ENCODE results near the gene NPM1. TPM values are rescaled to one million over a fixed set of nuclear protein-coding genes. Genes with fewer than 3 reads are reported as not detected.
A peak's percentile ranks its signal among the peaks of the same experiment; 100 is the strongest.
"Not testable (repeated sequence)": the region's sequence is repeated elsewhere in the genome, so short reads cannot be mapped to it uniquely, and the experiment has no call there.

Gene NPM1
- total and polyA plus RNA-seq, 4 experiments from 2014 or later: 595 to 892 (median 817) TPM

DNA sequence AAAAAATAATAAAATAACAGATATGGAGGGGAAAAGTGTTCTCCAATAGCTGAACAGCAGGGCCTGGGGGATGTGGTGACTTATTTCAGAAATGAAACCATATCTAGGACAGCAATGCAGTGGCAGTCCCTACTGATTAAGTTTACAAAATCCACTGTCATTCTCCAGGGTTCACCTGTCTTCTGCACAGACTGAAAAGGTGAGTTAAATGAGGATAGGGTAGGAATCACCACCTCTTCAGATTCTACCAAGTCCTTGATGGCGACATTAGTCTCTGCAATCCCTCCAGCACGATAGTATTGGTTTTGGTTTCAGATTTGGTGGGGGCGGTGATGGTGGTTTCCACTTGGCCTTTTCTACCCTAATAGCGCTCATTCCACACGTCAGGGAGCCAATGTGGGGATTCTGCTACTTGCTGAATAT lies 32.3 kb upstream of the NPM1 start:
- peak overlapping the region in 1 of 2 donors; percentile 42 for H3K4me3 ChIP-seq (ENCODE audit: low read length in 2 of 2)
- H3K27ac Mint-ChIP-seq: peak overlapping the region in 5 of 7 donors; percentile 37 to 76 (median 56)
- ChIA-PET CTCF (ENCODE audit: partially characterized antibody) (no interaction called here), POLR2A (ENCODE audit: partially characterized antibody) (no interaction called here)
- no peaks in the 10 kb centered on the region for H3K9me3 Mint-ChIP-seq
- no peaks in the 10 kb centered on the region for H3K9me3 ChIP-seq (ENCODE audit: control insufficient read depth in 1 of 2, low read length in 2 of 2)
- H3K27ac ChIP-seq (ENCODE audit: low read depth, low read length): no peak overlapping the region
- no peaks in the 10 kb centered on the region for H3K27me3 ChIP-seq (ENCODE audit: insufficient read depth, low read length)
- peaks cover 5% of the 10 kb centered on the region for H3K4me1 ChIP-seq (ENCODE audit: insufficient read depth, low read length)
- H3K27me3 Mint-ChIP-seq: peaks cover 2 to 4% of the 10 kb centered on the region in 2 donors
- H3K4me3 Mint-ChIP-seq: peak overlapping the region in 7 of 8 donors; percentile 75 to 88 (median 77)
- H3K36me3 Mint-ChIP-seq: peaks cover 0 to 2% of the 10 kb centered on the region in 2 donors
- H3K4me1 Mint-ChIP-seq: peaks cover 0 to 10% (median 4%) of the 10 kb centered on the region in 4 donors
- H3K36me3 ChIP-seq (ENCODE audit: insufficient read depth, low read length): no peaks in the 10 kb centered on the region
- intact Hi-C loops (cut with micrococcal nuclease): no loop called here
- peak; percentile 12 to 50 (median 17) for DNase-seq

DNA sequence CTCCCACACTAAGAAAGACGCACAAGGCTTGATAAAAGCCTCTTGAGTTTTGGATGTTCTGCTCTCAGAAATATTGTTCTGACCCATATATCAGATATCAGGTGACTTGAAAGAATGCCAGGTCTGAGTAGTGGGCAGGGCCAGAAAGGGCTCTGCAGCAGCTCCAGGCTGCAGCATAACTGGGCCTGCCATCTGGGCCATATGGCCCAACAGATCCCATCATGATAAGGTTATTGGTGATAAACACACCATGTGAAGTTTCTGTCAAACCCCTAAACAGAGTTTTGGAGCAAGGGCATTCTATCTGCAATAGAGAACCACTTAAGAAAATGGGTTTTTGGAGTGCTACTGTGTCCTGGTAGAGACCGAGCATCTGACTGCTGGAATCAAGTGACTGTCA lies 29.8 kb upstream of the NPM1 start:
- Mint-ChIP-seq H3K9me3 (no peaks in the 10 kb centered on the region), H3K27me3 (peaks cover under 1 to 1% of the 10 kb centered on the region in 2 donors), H3K4me3 (no peak overlapping the region), H3K27ac (no peak overlapping the region), H3K36me3 (peaks cover 0 to 2% of the 10 kb centered on the region in 2 donors), H3K4me1 (peaks cover 0 to 10% (median 4%) of the 10 kb centered on the region in 4 donors)
- DNase-seq: no peak
- Histone ChIP-seq H3K27ac (ENCODE audit: low read depth, low read length) (no peak overlapping the region), H3K9me3 (ENCODE audit: control insufficient read depth in 1 of 2, low read length in 2 of 2) (no peaks in the 10 kb centered on the region), H3K27me3 (ENCODE audit: insufficient read depth, low read length) (no peaks in the 10 kb centered on the region), H3K36me3 (ENCODE audit: insufficient read depth, low read length) (no peaks in the 10 kb centered on the region), H3K4me3 (ENCODE audit: low read length in 2 of 2) (no peak overlapping the region), H3K4me1 (ENCODE audit: insufficient read depth, low read length) (peaks cover 5% of the 10 kb centered on the region)
- intact Hi-C loops (cut with micrococcal nuclease): no loop called here
- CTCF ChIA-PET (ENCODE audit: partially characterized antibody): no interaction called here
- POLR2A ChIA-PET (ENCODE audit: partially characterized antibody): no interaction called here

- H3K4me3 Mint-ChIP-seq; H3K4me1 Mint-ChIP-seq; H3K27ac ChIP-seq (ENCODE audit: low read depth, low read length); intact Hi-C loops (cut with micrococcal nuclease); H3K4me3 ChIP-seq (ENCODE audit: low read length in 2 of 2); CTCF ChIA-PET (ENCODE audit: partially characterized antibody); H3K9me3 ChIP-seq (ENCODE audit: control insufficient read depth in 1 of 2, low read length in 2 of 2); DNase-seq; H3K27me3 ChIP-seq (ENCODE audit: insufficient read depth, low read length); H3K4me1 ChIP-seq (ENCODE audit: insufficient read depth, low read length); H3K36me3 ChIP-seq (ENCODE audit: insufficient read depth, low read length); H3K36me3 Mint-ChIP-seq; H3K27ac Mint-ChIP-seq; POLR2A ChIA-PET (ENCODE audit: partially characterized antibody); H3K9me3 Mint-ChIP-seq: not testable (repeated sequence)
- peaks cover 9 to 14% of the 10 kb centered on the region in 2 donors for H3K27me3 Mint-ChIP-seq
Measured at GRCh38 chr5:171361151-171361550, 26.5 kb upstream of the NPM1 start.

DNA sequence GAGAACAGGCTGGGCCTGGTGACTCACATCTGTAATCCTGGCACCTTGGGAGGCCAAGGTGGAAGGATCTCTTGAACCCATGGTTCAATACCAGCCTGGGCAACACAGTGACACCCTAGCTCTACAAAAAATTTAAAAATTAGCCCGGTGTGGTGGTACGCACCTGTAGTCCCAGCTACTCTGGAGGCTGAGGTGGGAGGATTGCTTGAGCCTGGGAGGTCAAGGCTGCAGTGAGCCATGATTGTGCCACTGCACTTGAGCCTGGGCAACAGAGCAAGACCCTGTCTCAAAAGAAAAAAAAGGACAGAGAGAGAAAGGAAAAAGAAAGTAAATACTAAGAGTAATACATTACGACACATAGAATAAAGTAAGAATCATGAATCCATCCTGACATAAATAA lies 24.4 kb upstream of the NPM1 start:
- H3K4me3 Mint-ChIP-seq; H3K36me3 Mint-ChIP-seq; DNase-seq; H3K4me1 ChIP-seq (ENCODE audit: insufficient read depth, low read length); H3K4me3 ChIP-seq (ENCODE audit: low read length in 2 of 2); POLR2A ChIA-PET (ENCODE audit: partially characterized antibody); H3K27ac ChIP-seq (ENCODE audit: low read depth, low read length); H3K9me3 Mint-ChIP-seq; H3K4me1 Mint-ChIP-seq; H3K36me3 ChIP-seq (ENCODE audit: insufficient read depth, low read length); CTCF ChIA-PET (ENCODE audit: partially characterized antibody); intact Hi-C loops (cut with micrococcal nuclease); H3K9me3 ChIP-seq (ENCODE audit: control insufficient read depth in 1 of 2, low read length in 2 of 2); H3K27ac Mint-ChIP-seq; H3K27me3 ChIP-seq (ENCODE audit: insufficient read depth, low read length): not testable (repeated sequence)
- H3K27me3 Mint-ChIP-seq: peaks cover 9 to 14% of the 10 kb centered on the region in 2 donors

GRCh38 chr5:171363846-171364245 lies 23.8 kb upstream of the NPM1 start:
- intact Hi-C loops (cut with micrococcal nuclease): no loop called here
- CTCF ChIA-PET (ENCODE audit: partially characterized antibody): no interaction called here
- Histone ChIP-seq H3K27ac (ENCODE audit: low read depth, low read length) (no peak overlapping the region), H3K4me3 (ENCODE audit: low read length in 2 of 2) (no peak overlapping the region), H3K27me3 (ENCODE audit: insufficient read depth, low read length) (no peaks in the 10 kb centered on the region), H3K4me1 (ENCODE audit: insufficient read depth, low read length) (no peaks in the 10 kb centered on the region), H3K9me3 (ENCODE audit: control insufficient read depth in 1 of 2, low read length in 2 of 2) (no peaks in the 10 kb centered on the region), H3K36me3 (ENCODE audit: insufficient read depth, low read length) (no peaks in the 10 kb centered on the region)
- POLR2A ChIA-PET (ENCODE audit: partially characterized antibody): no interaction called here
- H3K4me3 Mint-ChIP-seq: no peak overlapping the region
- no peak for DNase-seq
- H3K4me1 Mint-ChIP-seq: no peaks in the 10 kb centered on the region
- H3K36me3 Mint-ChIP-seq: no peaks in the 10 kb centered on the region
- no peaks in the 10 kb centered on the region for H3K9me3 Mint-ChIP-seq
- H3K27ac Mint-ChIP-seq: no peak overlapping the region
- peaks cover 9 to 16% of the 10 kb centered on the region in 2 donors for H3K27me3 Mint-ChIP-seq

DNA sequence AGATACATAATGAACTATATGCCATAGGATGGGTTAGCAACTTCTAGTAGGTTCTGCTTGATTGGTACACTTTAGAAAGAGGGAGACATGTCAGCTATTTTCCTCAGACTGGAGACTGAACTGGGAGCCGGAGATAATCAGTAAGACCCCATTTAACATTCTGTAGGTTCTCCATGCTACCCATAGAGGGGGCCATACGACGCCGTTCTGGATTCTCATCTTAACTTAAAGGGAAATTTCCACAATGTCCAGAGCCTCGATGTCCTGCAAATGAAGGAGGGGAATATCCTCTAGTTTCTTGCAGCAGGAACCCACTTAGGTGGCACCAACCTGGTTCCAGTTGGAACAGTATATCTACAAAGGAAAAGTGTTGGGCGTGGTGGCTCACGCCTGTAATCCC lies 22.3 kb upstream of the NPM1 start:
- CTCF ChIA-PET (ENCODE audit: partially characterized antibody): no interaction called here
- Mint-ChIP-seq H3K9me3 (no peaks in the 10 kb centered on the region), H3K27ac (no peak overlapping the region), H3K27me3 (peaks cover 9 to 16% of the 10 kb centered on the region in 2 donors), H3K4me1 (no peaks in the 10 kb centered on the region), H3K4me3 (no peak overlapping the region), H3K36me3 (no peaks in the 10 kb centered on the region)
- no peak overlapping the region for H3K4me3 ChIP-seq (ENCODE audit: low read length in 2 of 2)
- H3K27me3 ChIP-seq (ENCODE audit: insufficient read depth, low read length): no peaks in the 10 kb centered on the region
- H3K4me1 ChIP-seq (ENCODE audit: insufficient read depth, low read length): no peaks in the 10 kb centered on the region
- H3K27ac ChIP-seq (ENCODE audit: low read depth, low read length): no peak overlapping the region
- intact Hi-C loops (cut with micrococcal nuclease): no loop called here
- no peaks in the 10 kb centered on the region for H3K36me3 ChIP-seq (ENCODE audit: insufficient read depth, low read length)
- POLR2A ChIA-PET (ENCODE audit: partially characterized antibody): no interaction called here
- DNase-seq: no peak
- no peaks in the 10 kb centered on the region for H3K9me3 ChIP-seq (ENCODE audit: control insufficient read depth in 1 of 2, low read length in 2 of 2)

- Histone ChIP-seq H3K36me3 (ENCODE audit: insufficient read depth, low read length) (no peaks in the 10 kb centered on the region), H3K27ac (ENCODE audit: low read depth, low read length) (no peak overlapping the region), H3K9me3 (ENCODE audit: control insufficient read depth in 1 of 2, low read length in 2 of 2) (no peaks in the 10 kb centered on the region), H3K4me1 (ENCODE audit: insufficient read depth, low read length) (no peaks in the 10 kb centered on the region), H3K4me3 (ENCODE audit: low read length in 2 of 2) (no peak overlapping the region), H3K27me3 (ENCODE audit: insufficient read depth, low read length) (no peaks in the 10 kb centered on the region)
- Mint-ChIP-seq H3K27me3 (peaks cover 9 to 19% of the 10 kb centered on the region in 2 donors), H3K36me3 (no peaks in the 10 kb centered on the region), H3K9me3 (no peaks in the 10 kb centered on the region), H3K4me3 (no peak overlapping the region), H3K27ac (no peak overlapping the region), H3K4me1 (no peaks in the 10 kb centered on the region)
- ChIA-PET CTCF (ENCODE audit: partially characterized antibody) (no interaction called here), POLR2A (ENCODE audit: partially characterized antibody) (no interaction called here)
- no peak for DNase-seq
- intact Hi-C loops (cut with micrococcal nuclease): no loop called here
Measured at GRCh38 chr5:171366645-171367044, 21.0 kb upstream of the NPM1 start.
